WTC11 (cell line): ENCODE results near the gene IRF2. TPM values are rescaled to one million over a fixed set of nuclear protein-coding genes. Genes with fewer than 3 reads are reported as not detected.

Experiments used
- ATAC-seq: fragments of 200-7000 bp; cut with Tn5 transposase; 2 replicates; pipeline ENCODE4 v1.10.0; 2021; ENCODE audit warnings: mild to moderate bottlenecking, moderate library complexity
- CTCF ChIA-PET: fragments of 300-600 bp; sonication (Branson Sonifier 250); formaldehyde crosslinking; loops from one replicate; lab custom pipeline; 2021; ENCODE audit warnings: antibody characterized with exemption; lab: Charles Lee
- POLR2A ChIA-PET: fragments of 350-600 bp; sonication (Branson Sonifier 250); formaldehyde crosslinking; loops from one replicate; lab custom pipeline; 2021; ENCODE audit warnings: antibody characterized with exemption; lab: Charles Lee
- DNase-seq: peaks from one replicate; pipeline ENCODE4 v3.0.0; 2021; ENCODE audit warnings: low spot score
- H3K27ac Mint-ChIP-seq: 2 replicates; pipeline ENCODE4 v1.8.0; 2021; ENCODE audit warnings: mixed read lengths
- H3K27me3 Mint-ChIP-seq: 2 replicates; pipeline ENCODE4 v1.8.0; 2021; ENCODE audit warnings: low read depth, mild to moderate bottlenecking, moderate library complexity, mixed read lengths
- H3K36me3 Mint-ChIP-seq: 2 replicates; pipeline ENCODE4 v1.8.0; 2021; ENCODE audit warnings: mixed read lengths
- H3K4me1 Mint-ChIP-seq: 2 replicates; pipeline ENCODE4 v1.8.0; 2022; ENCODE audit warnings: mixed read lengths
- H3K4me3 Mint-ChIP-seq: 2 replicates; pipeline ENCODE4 v1.8.0; 2021; ENCODE audit warnings: mild to moderate bottlenecking, moderate library complexity, mixed read lengths
- H3K9me3 Mint-ChIP-seq: 2 replicates; pipeline ENCODE4 v1.8.0; 2021; ENCODE audit warnings: mixed read lengths
- AFF4 ChIP-seq: sonication (generic); formaldehyde crosslinking; IDR thresholded peaks from 2 replicates; pipeline ENCODE4 v1.8.1; 2023; ENCODE audit warnings: mild to moderate bottlenecking, missing genetic modification reagents, borderline replicate concordance
- AR ChIP-seq: fragments of 250-450 bp; sonication (Bioruptor Pico); IDR thresholded peaks from 2 replicates; pipeline ENCODE4 v1.9.0; 2021; ENCODE audit warnings: mild to moderate bottlenecking
- E2F5 ChIP-seq: sonication (generic); formaldehyde crosslinking; IDR thresholded peaks from 2 replicates; pipeline ENCODE4 v1.8.1; 2022; ENCODE audit warnings: mild to moderate bottlenecking, moderate library complexity, missing genetic modification reagents
- ESRRA ChIP-seq: sonication (generic); formaldehyde crosslinking; IDR thresholded peaks from 2 replicates; pipeline ENCODE4 v1.8.1; 2022; ENCODE audit warnings: mild to moderate bottlenecking, missing genetic modification reagents, borderline replicate concordance
- ETV6 ChIP-seq: sonication (generic); formaldehyde crosslinking; IDR thresholded peaks from 2 replicates; pipeline ENCODE4 v1.8.1; 2022; ENCODE audit warnings: mild to moderate bottlenecking, missing genetic modification reagents
- FOXK1 ChIP-seq: sonication (generic); formaldehyde crosslinking; IDR thresholded peaks from 2 replicates; pipeline ENCODE4 v1.8.0; 2022; ENCODE audit warnings: mild to moderate bottlenecking, moderate library complexity, missing genetic modification reagents
- FOXP1 ChIP-seq: sonication (generic); formaldehyde crosslinking; IDR thresholded peaks from 2 replicates; pipeline ENCODE4 v1.8.0; 2022; ENCODE audit warnings: missing genetic modification reagents, mild to moderate bottlenecking, moderate library complexity, borderline replicate concordance
- GABPB1 ChIP-seq: sonication (generic); formaldehyde crosslinking; IDR thresholded peaks from 2 replicates; pipeline ENCODE4 v1.8.1; 2023; ENCODE audit warnings: mild to moderate bottlenecking, missing genetic modification reagents
- GTF2I ChIP-seq: fragments of 250-450 bp; sonication (Bioruptor Pico); conservative IDR thresholded peaks from 2 replicates; pipeline ENCODE4 v1.4.0; 2021; ENCODE audit warnings: mild to moderate bottlenecking
- NFATC4 ChIP-seq: fragments of 250-450 bp; sonication (Bioruptor Pico); IDR thresholded peaks from 2 replicates; pipeline ENCODE4 v1.9.0; 2021; ENCODE audit warnings: mild to moderate bottlenecking
- NFE2L1 ChIP-seq: sonication (generic); formaldehyde crosslinking; IDR thresholded peaks from 2 replicates; pipeline ENCODE4 v1.8.1; 2023; ENCODE audit warnings: missing genetic modification reagents
- NFYB ChIP-seq: sonication (generic); formaldehyde crosslinking; conservative IDR thresholded peaks from 2 replicates; pipeline ENCODE4 v1.8.0; 2022; ENCODE audit warnings: low read depth, missing genetic modification reagents
- NR1H2 ChIP-seq: sonication (generic); formaldehyde crosslinking; IDR thresholded peaks from 2 replicates; pipeline ENCODE4 v1.9.0; 2021; ENCODE audit warnings: mild to moderate bottlenecking, moderate library complexity, missing genetic modification reagents
- RELA ChIP-seq: sonication (generic); formaldehyde crosslinking; IDR thresholded peaks from 2 replicates; pipeline ENCODE4 v1.8.1; 2022; ENCODE audit warnings: missing genetic modification reagents, mild to moderate bottlenecking, borderline replicate concordance
- SOX15 ChIP-seq: fragments of 250-450 bp; sonication (Bioruptor Pico); IDR thresholded peaks from 2 replicates; pipeline ENCODE4 v1.9.0; 2021; ENCODE audit warnings: mild to moderate bottlenecking
- SP1 ChIP-seq: sonication (generic); formaldehyde crosslinking; conservative IDR thresholded peaks from 2 replicates; pipeline ENCODE4 v1.8.1; 2022; ENCODE audit warnings: missing genetic modification reagents
- TEAD1 ChIP-seq: sonication (generic); formaldehyde crosslinking; IDR thresholded peaks from 2 replicates; pipeline ENCODE4 v1.8.0; 2022; ENCODE audit warnings: mild to moderate bottlenecking, missing genetic modification reagents
- USF1 ChIP-seq: sonication (generic); formaldehyde crosslinking; IDR thresholded peaks from 2 replicates; pipeline ENCODE4 v1.8.0; 2022; ENCODE audit warnings: mild to moderate bottlenecking, missing genetic modification reagents
- ZNF219 ChIP-seq: sonication (generic); formaldehyde crosslinking; IDR thresholded peaks from 2 replicates; pipeline ENCODE4 v1.8.0; 2023; ENCODE audit warnings: missing genetic modification reagents, mild to moderate bottlenecking, borderline replicate concordance
- ZNF423 ChIP-seq: fragments of 250-450 bp; sonication (Bioruptor Pico); IDR thresholded peaks from 2 replicates; pipeline ENCODE4 v2.1.2; 2022; ENCODE audit warnings: mild to moderate bottlenecking, moderate library complexity
- ZNF425 ChIP-seq: fragments of 250-450 bp; sonication (Bioruptor Pico); conservative IDR thresholded peaks from 2 replicates; pipeline ENCODE4 v1.9.0; 2021; ENCODE audit warnings: mild to moderate bottlenecking
- total RNA-seq: library from RNA; stranded (reverse); gene quantifications from 3 replicates; pipeline ENCODE4 v1.2.3, GENCODE V29; 2021

IRF2 gene
- total RNA-seq, 1 experiment from 2014 or later = 11.8 TPM

GRCh38 chr4:184432127-184432922, 42.0 kb downstream of the IRF2 start:
- Mint-ChIP-seq H3K9me3 (no peaks in the 10 kb centered on the region), H3K4me1 (peaks cover 39% of the 10 kb centered on the region), H3K4me3 (no peak overlapping the region), H3K36me3 (peaks cover 7% of the 10 kb centered on the region), H3K27ac (no peak overlapping the region), H3K27me3 (no peaks in the 10 kb centered on the region)
- ChIA-PET POLR2A (interaction anchor here (0.5 kb wide), 1 partner anchor 20 kb away, joined by 5 read pairs; no protein-coding TSS in a partner anchor), CTCF (no interaction called here)
- ATAC-seq (no peak), DNase-seq (no peak)
- TF ChIP-seq GABPB1 (CRISPR knock-in tag) (no peak), TEAD1 (CRISPR knock-in tag) (no peak), ETV6 (no peak), NFE2L1 (CRISPR knock-in tag) (no peak), SOX15 (CRISPR knock-in tag) (no peak), NR1H2 (no peak), GTF2I (no peak), E2F5 (CRISPR knock-in tag) (no peak), NFATC4 (CRISPR knock-in tag) (no peak), RELA (CRISPR knock-in tag) (no peak)

- CTCF ChIA-PET = interaction anchor here (1.2 kb wide), 1 partner anchor 166 kb away, joined by 3 read pairs; no protein-coding TSS in a partner anchor
- ATAC-seq = peak; percentile 53
- TF ChIP-seq NFATC4 (CRISPR knock-in tag) = no peak
- TF ChIP-seq FOXK1 (CRISPR knock-in tag) = no peak
- no peak for TF ChIP-seq SP1 (CRISPR knock-in tag)
- TF ChIP-seq ESRRA (CRISPR knock-in tag) = no peak
- no peak for TF ChIP-seq ZNF219 (CRISPR knock-in tag)
- no peak for TF ChIP-seq USF1 (CRISPR knock-in tag)
- no peak for TF ChIP-seq NFE2L1 (CRISPR knock-in tag)
- no peak for TF ChIP-seq NFYB (CRISPR knock-in tag)
- TF ChIP-seq AFF4 (CRISPR knock-in tag) = no peak
- no peak for TF ChIP-seq NR1H2
- TF ChIP-seq ZNF425 (CRISPR knock-in tag) = no peak
- no peak for TF ChIP-seq ZNF423 (CRISPR knock-in tag)
- TF ChIP-seq AR (CRISPR knock-in tag) = no peak
- TF ChIP-seq FOXP1 (CRISPR knock-in tag) = no peak
These were observed 44.2 kb downstream of the IRF2 start for GRCh38 chr4:184430163-184430562.

More at GRCh38 chr4:184430163-184430562, 44.2 kb downstream of the IRF2 start:
- Mint-ChIP-seq H3K4me1 (peaks cover 29% of the 10 kb centered on the region), H3K9me3 (no peaks in the 10 kb centered on the region), H3K27ac (peak overlapping the region; percentile 57), H3K36me3 (peaks cover 22% of the 10 kb centered on the region), H3K4me3 (no peak overlapping the region), H3K27me3 (no peaks in the 10 kb centered on the region)
- DNase-seq = no peak
- POLR2A ChIA-PET = interaction anchor here (1.6 kb wide), 1 partner anchor 45 kb away, joined by 3 read pairs; no protein-coding TSS in a partner anchor
